ENCODE results near the gene ARMC2.

DNA sequence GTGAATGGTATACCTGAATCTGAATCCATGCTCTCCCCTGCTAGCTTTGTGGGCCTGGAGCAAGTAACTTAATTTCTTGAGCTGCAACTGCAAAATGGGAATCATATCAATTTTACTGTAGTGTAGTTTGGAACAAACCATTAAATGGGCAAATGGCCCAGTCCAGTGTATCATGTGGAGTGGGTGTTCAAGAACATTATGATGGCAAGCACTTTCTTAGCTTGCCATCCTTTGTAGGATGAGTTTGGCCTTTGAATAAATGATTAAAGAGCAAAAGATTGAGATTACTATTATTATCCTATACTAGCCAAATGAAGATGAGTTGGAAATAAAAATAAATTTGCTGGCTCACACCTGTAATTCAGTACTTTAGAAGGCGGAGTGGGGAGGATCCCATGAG is 126.0 kb downstream of the ARMC2 start:
- TF ChIP-seq, protein P1, sequence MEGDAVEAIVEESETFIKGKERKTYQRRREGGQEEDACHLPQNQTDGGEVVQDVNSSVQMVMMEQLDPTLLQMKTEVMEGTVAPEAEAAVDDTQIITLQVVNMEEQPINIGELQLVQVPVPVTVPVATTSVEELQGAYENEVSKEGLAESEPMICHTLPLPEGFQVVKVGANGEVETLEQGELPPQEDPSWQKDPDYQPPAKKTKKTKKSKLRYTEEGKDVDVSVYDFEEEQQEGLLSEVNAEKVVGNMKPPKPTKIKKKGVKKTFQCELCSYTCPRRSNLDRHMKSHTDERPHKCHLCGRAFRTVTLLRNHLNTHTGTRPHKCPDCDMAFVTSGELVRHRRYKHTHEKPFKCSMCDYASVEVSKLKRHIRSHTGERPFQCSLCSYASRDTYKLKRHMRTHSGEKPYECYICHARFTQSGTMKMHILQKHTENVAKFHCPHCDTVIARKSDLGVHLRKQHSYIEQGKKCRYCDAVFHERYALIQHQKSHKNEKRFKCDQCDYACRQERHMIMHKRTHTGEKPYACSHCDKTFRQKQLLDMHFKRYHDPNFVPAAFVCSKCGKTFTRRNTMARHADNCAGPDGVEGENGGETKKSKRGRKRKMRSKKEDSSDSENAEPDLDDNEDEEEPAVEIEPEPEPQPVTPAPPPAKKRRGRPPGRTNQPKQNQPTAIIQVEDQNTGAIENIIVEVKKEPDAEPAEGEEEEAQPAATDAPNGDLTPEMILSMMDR (conservative IDR thresholded peaks at IDR 0.05; ENCODE audit: low read depth, low read length): no peak
- TF ChIP-seq MXI1 (IDR thresholded peaks at IDR 0.05; ENCODE audit: borderline replicate concordance, low read depth, low read length) (no peak), NFE2L2 (IDR thresholded peaks at IDR 0.05; ENCODE audit: low read depth, low read length) (no peak), BHLHE40 (IDR thresholded peaks at IDR 0.05; ENCODE audit: low read depth, low read length) (no peak), POLR2A (IDR thresholded peaks at IDR 0.05; ENCODE audit: low read depth, low read length) (no peak), CHD1 (IDR thresholded peaks at IDR 0.05; ENCODE audit: low read depth, low read length) (no peak), SMC3 (IDR thresholded peaks at IDR 0.05; ENCODE audit: low read depth, low read length) (no peak), RCOR1 (IDR thresholded peaks at IDR 0.05; ENCODE audit: insufficient replicate concordance, low read length) (no peak), RAD21 (IDR thresholded peaks at IDR 0.05; ENCODE audit: low read length) (no peak), MAZ (IDR thresholded peaks at IDR 0.05; ENCODE audit: borderline replicate concordance, low read depth, low read length) (no peak), RFX5 (IDR thresholded peaks at IDR 0.05; ENCODE audit: low read depth, low read length) (no peak)
